Non-pigmented ciliary epithelial cell (primary cell): ENCODE measurements around the gene IPMK.
A peak's percentile ranks its signal among the peaks of the same experiment; 100 is the strongest.

Experiments
- DNase-seq: peaks from one replicate; pipeline ENCODE4 v3.0.0-alpha.2; 2010; ENCODE audit warnings: low read depth

The IPMK gene

DNA sequence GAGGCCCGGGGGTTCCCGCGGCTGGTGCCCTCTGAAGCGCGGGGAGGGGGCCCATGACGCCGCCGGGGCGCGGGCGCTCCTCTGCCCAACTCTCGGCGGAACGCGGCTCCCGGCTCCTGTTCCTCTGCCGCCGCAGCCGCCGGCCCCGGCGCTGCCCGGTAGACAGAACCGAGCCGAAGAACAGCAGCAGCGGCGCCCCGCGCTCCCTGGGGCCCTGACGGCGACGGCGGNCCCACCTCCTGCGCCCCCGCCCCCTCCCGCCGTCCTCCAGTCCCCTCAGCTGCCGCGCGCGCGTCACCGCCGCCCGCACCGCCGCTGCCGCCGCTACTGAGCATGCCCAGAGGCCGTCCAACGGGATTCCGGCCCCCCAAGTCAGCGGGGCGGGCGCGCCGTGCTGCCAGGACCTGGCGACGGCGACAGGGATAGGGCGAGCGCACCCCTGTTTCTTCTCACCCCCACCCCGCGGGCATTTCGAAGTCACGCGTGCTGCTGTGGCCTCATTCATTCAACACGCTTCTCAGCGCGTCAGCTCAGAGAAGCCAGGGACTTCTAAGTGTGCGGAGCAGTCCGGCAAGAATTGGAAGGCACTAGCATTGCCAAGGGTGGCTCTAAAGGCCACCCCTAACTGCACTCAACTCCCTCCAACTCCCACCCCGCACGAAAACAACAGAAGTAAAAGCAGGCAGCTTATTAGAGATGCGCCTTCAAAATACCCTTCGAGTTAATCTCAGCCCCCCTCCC lies at the start of gene IPMK:
Gene IPMK, minus strand, starts transcription at position 182 of the 741 bp plus-strand sequence. CDS start 283 bp downstream, outside the sequence.
- DNase-seq: no peak

DNA sequence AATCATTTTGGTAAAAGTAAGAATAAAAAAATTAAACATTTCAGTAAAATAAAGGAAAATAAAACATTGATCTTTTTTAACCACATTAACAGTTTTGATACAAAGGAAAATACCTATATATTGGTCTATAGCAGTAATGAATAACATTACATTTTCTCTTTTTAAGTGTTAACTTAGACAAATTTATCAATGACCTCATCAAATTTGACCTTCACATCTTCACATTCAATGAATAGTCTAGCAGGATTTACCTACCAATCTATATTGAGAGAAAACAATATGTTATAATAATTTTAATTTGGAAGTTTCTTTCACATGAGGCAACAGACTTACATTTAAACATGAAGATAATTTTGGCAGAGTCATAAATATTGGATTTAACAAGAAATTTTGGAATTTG lies 49.2 kb upstream of the IPMK start:
- DNase-seq: no peak

DNA sequence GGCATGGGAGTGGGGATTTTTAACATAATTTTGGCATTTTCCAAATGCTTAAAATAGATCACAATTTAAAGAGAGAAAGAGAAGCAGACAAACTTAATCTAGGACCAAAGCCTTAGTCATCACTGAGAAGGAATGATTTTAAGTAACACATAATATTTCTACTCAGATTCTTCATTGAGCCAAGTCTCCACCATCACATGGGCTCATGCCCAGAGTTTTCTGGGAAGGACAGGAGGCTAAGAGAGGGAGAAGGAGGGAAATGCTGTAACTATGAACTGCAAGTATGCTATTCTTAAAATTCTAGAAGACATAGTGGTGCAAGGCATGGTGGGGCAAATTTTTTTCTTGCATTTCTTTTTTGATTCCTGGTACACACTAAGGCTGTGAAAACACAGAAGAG lies 43.3 kb upstream of the IPMK start:
- no peak for DNase-seq

DNA sequence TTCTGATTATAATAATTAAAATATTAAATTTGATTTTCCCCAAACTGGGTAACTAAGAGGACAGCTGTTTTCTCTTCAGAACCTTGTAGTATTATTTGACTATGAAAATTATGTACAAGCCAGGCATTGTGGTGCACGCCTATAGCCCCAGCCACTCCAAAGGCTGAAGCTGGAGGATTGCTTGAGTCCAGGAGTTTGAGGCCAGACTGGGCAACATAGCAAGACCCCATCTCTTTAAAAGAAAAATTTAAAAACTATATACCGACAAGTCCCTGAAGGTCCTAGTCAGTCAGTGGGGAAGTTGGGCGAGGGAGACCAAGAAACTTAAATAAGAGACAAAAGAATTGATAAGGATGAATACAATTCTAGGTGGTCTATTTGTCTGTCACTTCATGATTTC lies 40.0 kb upstream of the IPMK start:
- no peak for DNase-seq

DNA sequence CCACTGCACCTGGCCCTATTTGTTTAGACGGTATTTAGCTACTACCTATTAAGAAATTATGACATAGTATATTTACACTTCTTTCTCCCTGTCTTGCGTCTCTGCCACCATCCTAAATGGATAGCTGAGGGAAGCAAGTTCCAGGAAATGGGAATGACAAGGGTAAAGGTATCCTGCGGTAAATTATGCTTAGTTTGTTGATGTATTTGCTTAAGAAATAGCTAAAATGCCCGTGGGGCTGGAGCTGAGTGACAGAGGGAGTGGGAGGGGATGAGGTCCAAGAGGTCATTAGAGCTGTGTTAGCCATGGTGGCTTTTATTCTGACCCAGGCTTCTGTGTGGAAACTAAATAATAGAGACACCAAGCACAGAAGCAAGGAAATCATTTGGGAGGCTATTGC lies 38.1 kb upstream of the IPMK start:
- DNase-seq: no peak

DNA sequence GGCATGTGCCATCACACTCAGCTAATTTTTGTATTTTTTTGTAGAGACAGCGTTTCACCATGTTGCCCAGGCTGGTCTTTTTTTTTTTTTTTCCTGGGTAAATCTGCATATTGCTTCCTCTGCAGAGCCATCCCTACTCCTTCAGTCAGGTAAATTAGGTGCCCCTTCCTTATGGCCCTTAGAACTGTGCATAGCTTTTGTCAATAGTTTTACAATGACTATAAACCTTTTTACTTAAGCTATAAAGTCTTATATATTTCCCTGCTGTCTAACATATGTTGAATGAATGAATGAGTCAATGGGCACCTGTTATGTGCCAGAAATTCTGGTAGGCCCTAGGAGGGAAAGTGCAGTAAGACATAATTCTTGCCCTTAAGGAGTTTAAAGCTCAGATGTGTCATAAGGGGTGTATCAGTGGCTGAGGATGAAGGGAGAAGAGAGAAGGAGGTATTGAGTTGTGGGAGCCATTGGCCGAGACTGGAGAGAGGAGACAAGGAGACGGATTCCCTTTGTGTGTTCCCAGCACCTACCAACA lies 36.5 kb upstream of the IPMK start:
- no peak for DNase-seq

DNA sequence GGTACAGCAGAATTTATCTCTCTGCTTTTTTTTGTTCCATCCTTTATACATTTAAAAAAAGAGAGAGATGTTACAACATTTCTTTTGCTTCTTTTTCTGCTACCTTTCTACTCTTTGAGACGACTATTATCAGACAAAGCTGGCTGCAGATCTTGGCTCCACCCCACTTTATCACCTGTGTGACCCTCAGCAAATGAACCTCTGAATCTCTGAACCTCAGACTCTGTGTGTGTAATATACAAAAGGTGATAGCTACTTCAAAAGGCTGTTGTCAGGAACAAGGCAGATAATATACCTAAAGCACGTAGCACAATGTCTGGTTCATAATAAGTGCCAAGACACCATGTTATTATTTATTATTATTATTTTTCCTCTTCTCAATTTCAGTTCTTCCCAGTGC lies 34.6 kb upstream of the IPMK start:
- no peak for DNase-seq

DNA sequence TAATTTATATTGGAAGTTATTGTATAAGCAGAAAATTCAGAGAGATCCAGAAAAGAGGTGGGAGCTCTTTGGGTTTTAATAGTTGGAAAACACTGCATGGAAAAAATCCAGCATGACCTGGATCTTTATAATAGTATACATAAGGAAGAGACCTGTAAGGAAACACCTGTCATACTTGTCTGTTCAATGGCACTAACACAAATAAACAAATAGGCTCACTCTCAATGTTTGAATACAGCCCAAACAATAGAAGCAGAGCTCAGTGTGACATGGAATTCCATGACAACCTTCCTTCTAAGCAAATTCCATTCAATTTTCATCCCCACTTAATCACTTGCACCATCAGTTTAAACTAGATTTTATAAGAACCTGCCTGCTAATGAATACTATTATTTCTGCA lies 33.0 kb upstream of the IPMK start:
- no peak for DNase-seq

DNA sequence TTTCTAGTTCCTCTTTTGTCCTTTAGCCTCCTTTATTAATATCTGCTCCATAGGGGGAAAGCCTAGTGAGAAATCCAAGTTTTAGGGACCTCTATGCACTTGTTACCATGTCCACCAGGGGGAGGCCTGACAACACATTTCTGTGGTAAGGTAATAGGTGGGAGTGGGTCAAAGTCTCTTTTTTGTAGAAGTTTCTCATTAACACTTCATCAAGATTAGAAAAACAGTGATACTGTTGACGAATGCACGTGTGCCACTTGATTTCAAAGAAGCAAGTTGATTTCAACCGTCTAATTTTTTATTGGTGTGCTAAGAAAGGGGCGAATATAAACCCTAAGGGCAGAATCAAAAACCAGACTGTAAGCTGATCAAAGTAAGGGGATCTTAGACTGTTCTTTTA lies 31.9 kb upstream of the IPMK start:
- DNase-seq: no peak

DNA sequence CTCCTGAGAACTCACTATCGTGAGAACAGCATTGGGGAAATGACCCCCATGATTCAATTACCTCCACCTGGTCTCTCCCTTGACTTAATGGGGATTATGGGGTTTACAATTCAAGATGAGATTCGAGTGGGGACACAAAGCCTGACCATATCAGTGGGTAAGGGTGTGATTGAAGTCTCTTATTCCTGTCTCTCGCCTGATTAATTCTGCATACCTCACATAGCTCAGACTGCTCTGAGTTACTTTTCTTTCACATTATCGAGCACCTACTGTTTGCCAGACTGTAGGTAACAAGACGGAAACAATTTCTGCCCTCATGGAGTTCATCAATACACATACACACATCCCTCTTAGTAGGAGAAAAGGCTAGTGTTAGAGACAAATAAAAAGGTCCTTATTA lies 26.3 kb upstream of the IPMK start:
- no peak for DNase-seq

DNA sequence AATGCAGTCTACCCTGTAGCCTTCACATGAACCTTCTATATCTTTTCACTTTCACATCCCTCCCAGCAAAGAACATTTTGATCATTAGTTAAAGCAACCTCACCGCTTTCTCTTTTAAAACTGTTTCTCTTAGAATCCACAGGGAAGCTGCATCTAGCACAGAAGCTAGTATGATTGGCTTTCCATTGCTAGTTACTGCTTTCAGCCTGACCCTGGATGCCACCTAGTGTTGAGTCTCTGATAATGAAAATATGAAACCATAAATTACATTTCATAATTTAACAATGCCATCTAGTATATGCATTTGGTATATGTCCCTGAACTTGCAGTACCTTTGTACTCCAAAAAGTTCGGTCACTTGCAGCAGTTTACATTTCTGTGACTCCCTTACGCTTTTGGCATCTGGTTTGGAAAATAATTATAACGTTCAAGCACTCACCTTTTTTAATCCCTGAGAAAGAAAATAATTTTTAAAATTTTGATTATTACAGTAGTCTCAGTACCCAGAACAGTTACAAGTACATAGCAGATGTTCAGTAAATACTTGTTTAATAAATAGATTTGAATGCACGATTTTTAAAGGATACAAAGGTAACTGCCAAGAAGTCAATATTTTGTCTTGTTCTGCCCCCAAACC lies 24.0 kb upstream of the IPMK start:
- DNase-seq: no peak

DNA sequence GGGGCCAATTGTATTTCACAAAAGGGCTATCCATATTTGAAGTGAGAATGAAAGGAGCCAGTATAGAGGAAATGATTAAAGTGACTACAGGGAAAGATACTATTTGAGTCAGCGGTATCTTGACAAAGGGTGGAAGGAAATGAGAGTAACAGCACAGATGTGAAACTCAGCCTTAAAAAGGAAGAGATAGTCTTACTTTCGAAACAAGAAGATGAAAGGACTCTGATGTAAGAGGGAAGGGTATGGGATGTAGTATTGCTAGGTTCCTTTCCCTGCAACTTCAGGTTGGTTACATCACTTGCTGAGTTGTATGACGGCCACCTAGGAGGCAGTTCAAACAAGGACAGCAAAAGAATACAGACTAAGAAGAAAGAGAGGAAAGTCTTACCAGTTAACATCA lies 14.9 kb upstream of the IPMK start:
- DNase-seq: no peak

DNA sequence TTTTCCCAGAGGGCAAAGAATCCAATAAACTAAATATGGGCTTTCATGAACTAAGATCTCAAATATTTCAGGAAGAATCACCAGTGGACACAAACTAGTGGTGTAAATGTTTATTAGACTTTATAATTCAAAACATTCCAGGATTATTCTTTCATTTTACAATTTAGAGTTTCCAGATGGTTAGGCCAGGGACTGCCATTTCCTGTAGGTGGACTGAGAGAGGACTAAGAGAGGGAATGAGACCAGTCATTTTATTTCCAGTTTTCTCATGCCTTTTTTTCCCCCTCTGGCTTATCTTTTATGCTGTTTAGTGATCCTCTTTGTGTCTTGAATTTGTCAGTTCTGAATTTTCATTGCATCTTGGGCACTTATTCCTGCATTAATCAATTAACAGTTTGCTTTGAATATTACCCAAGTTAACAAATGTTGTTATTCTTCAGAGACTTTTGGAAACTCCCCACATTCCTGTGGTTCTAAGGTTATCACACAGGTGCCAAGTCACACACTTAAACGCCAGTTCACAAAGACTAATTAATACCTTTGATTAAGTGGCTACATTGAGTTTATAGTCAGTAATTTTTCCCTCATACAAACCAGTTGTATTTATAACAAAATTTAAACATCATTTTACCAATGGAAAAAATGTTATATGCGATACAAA lies 13.5 kb upstream of the IPMK start:
- DNase-seq: no peak

DNA sequence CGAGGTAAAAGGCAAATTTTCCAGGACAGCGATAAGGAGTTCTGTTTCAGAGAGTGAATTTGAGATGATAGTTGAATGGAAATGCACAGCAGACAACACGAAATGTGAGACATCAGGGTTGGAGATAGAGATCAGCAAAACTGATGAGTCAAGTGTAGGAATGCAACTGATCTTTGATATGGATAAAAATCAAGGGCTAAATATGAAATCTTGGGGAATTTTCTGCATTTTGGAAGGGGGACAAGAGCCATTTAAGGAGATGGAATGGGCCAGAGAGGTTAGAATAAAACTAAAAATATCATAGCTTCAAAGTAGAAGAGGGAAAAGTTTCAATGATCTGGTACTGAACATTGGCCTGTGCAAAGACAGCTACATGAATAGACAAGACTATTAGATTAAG lies 12.8 kb upstream of the IPMK start:
- no peak for DNase-seq

DNA sequence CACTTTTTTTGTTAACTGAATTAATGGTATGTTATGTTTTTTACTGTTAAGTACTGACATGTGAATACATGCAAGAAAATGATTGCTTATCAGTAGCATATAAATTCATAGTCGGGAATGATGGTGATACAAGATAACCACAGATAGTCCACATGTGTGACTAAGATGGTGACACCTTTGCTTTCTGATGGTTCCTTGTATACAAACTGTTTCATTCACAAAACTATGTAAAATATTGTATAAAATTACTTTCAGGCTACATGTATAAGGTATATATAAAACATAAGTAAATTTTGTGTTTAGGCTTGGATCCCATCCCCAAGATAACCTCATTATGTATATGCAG lies 11.2 kb upstream of the IPMK start:
- DNase-seq: no peak

DNA sequence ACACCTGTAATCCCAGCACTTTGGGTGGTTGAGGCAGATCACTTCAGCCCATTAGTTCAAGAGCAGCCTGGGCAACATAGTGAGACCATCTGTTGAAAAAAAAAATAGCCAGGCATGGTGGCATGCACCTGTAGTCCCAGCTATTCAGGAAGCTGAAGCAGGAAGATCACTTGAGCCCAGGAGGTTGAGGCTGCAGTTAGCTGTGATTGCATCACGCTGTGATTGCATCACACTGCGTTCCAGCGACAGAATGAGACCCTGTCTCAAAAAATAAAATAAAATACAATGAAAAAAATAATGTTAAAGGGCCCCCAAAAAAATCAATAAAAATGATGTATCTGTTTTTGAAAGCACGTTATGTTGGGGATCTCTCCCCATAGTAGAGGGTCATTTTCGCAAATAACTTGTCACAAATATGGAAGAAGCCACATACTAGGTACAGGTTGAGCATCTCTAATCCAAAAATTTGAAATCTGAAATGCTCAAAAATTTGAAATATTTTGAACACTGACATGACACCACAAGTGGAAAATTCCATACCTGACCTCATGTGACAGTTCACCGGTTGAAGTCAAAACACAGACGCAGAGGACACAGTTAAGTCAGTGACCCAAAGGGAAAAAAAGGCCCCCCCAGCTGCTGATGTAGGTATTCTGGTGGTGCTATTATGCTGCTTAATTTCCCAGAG lies 10.7 kb upstream of the IPMK start:
- no peak for DNase-seq

DNA sequence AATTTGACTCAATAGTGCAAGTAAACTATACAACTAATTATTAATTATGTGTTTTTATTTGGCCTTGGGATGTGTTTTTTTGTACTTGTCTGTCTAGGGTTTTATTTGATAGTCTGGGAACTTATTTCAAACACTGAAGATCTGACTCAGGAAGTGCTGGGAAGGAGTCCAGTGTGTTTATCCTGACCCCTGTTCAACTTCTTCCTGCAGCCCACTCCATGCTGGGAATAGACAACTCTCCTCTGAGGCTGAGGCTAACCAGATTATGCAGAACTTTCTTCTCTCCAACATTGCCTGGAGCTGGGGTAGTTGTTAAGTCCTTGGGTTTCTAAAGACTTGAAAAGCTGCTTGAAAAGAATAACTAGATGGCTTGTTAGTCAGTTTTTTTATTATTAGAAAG lies 8.2 kb upstream of the IPMK start:
- no peak for DNase-seq

DNA sequence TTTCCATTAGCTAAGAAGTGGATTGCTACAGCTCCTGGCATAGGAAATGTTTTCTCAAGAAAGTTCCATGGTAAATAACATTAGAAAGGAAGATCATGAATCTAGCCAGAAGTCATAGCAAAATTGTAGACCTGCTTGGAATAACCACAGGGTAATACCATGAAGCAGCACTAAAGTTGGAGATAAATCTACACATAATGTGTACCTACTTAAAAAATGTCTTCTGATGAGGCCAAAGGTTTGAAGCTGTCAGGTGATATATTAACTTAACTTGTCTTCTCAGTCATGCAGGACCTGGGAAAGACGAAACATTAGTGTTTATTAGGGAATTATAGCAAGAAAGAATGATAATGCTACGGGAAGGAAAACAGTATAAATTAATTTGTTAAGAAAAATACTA lies 7.6 kb upstream of the IPMK start:
- DNase-seq: no peak

DNA sequence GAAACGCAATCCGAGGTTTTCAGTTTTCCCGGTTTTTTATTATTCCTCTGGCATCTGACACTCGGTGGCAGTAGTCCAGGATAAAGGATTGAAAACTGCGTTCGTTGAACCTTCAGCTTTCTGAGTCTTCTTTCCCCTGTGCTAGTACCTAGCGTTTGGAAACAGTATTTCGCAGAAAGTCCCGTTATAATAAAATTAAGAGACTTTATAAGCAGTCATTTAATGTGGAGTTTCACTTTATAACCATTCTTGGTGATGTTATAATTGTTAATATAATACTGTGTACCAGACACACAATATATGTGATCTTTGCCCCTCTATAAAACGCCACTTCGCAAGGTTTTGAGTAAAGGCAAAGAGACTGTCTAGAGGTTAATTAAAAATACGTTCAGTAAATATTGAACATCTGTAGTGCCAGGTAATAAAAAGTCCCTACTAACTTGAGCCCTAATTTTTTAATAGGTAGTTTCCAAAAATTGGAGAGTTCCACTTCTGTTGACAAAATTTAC lies 2.1 kb upstream of the IPMK start:
- no peak for DNase-seq

DNA sequence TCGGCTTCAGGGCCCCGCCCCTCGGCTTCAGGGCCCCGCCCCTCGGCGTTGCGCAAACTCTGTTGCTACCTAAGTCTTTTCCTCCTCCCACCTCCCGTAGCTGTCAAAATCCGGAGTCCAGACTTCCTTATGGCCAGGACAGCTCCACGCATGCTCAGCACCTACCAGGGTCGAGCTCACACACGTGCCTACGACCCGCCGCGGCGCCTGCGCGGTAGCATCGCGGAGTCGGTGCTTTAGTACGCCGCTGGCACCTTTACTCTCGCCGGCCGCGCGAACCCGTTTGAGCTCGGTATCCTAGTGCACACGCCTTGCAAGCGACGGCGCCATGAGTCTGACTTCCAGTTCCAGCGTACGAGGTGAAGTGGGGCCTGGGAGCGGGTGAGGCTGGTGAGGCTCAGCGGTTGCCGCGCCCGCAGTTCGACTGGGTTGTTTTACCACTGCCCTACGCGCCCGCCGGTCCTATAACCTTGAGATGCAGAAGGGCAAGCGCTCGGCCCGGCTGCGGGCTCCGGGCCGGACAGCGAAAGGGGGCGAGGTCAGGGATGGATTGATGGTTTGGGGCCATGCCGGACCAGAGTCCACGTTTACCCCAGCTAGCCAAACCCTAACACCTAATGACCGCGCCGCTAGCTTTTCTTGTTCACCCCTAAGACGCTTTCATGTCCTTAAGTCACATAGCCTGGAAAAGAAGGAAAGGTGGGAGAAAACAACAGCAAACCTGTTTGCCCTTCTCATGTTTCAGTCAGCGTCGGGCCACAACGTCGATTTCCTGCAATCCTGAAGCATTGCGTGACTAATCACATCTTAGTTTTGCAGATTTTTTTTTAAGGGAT lies 1.5 kb upstream of the IPMK start, which contains the start of gene CISD1:
Gene CISD1, plus strand, starts transcription at position 217 of the 836 bp plus-strand sequence. Its CDS starts 112 bp downstream, at position 329.
- DNase-seq: peak; percentile 98

DNA sequence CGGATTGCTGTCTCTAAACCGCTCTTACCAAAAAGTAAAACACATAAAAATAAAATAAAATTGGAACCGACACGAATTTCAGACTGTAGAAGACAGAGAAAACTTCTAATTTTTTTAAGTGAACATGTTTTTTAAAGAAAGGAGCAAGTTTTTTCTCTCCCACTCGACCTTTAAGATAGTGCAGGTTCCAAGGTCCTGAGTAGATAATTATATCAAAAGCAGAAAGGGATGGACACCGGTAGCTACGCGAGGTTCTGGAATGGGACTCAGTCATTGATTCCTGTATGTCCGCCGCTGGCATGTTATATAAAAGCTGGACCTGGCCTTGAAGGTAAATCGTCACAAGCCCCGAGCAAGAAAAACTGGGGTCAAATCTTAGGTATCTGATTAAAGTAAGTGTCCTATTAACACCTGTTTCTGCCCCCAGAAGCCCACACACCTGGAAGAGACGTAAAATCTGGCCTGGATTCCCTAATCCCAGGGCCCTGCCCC lies 806 bp upstream of the IPMK start:
- no peak for DNase-seq
